MM.1S (cell line): ENCODE results near the gene CORO1C.

ENCODE experiments used
- DNase-seq: peaks from one replicate; pipeline ENCODE4 v3.0.0-alpha.2; 2015
- H2AFZ ChIP-seq: fragments of 300-600 bp; sonication (generic); 2 replicates; pipeline ENCODE4 v1.6.0; 2016; ENCODE audit warnings: antibody characterized with exemption, low read length
- H3F3A ChIP-seq: fragments of 300-600 bp; sonication (generic); 2 replicates; pipeline ENCODE4 v1.6.1; 2016; ENCODE audit warnings: mild to moderate bottlenecking, antibody characterized with exemption, low read length, moderate library complexity, mixed read lengths; ENCODE audit not compliant: insufficient read depth
- H3K27ac ChIP-seq: fragments of 300-600 bp; sonication (generic); 2 replicates; pipeline ENCODE4 v1.5.1; 2016; ENCODE audit warnings: mild to moderate bottlenecking, low read length
- H3K27me3 ChIP-seq: fragments of 300-600 bp; sonication (generic); replicated peaks from 2 replicates; pipeline ENCODE4 v1.6.0; 2016; ENCODE audit warnings: low read length; ENCODE audit not compliant: insufficient read depth
- H3K36me3 ChIP-seq: fragments of 300-600 bp; sonication (generic); replicated peaks from 2 replicates; pipeline ENCODE4 v1.6.1; 2016; ENCODE audit warnings: mild to moderate bottlenecking, low read length, mixed read lengths; ENCODE audit not compliant: insufficient read depth
- H3K4me1 ChIP-seq: fragments of 300-600 bp; sonication (generic); 2 replicates; pipeline ENCODE4 v1.6.1; 2016; ENCODE audit warnings: low read length, mixed read lengths
- H3K4me2 ChIP-seq: fragments of 300-600 bp; sonication (generic); 2 replicates; pipeline ENCODE4 v1.6.0; 2016; ENCODE audit warnings: low read depth, low read length
- H3K4me3 ChIP-seq: fragments of 300-600 bp; sonication (generic); 2 replicates; pipeline ENCODE4 v1.5.1; 2016; ENCODE audit warnings: low read length, mixed read lengths
- H3K79me2 ChIP-seq: fragments of 300-600 bp; sonication (generic); 2 replicates; pipeline ENCODE4 v1.6.1; 2016; ENCODE audit warnings: mixed run types, low read length, mixed read lengths
- H3K9ac ChIP-seq: fragments of 300-600 bp; sonication (generic); 2 replicates; pipeline ENCODE4 v1.6.1; 2016; ENCODE audit warnings: low read length, mixed read lengths
- H3K9me2 ChIP-seq: fragments of 300-600 bp; sonication (generic); replicated peaks from 2 replicates; pipeline ENCODE4 v1.6.1; 2016; ENCODE audit warnings: mild to moderate bottlenecking, low read length, mixed read lengths; ENCODE audit not compliant: insufficient read depth
- H3K9me3 ChIP-seq: fragments of 300-600 bp; sonication (generic); replicated peaks from 2 replicates; pipeline ENCODE4 v1.6.1; 2016; ENCODE audit warnings: mild to moderate bottlenecking, low read length, mixed read lengths; ENCODE audit not compliant: insufficient read depth
- H4K20me1 ChIP-seq: fragments of 300-600 bp; sonication (generic); 2 replicates; pipeline ENCODE4 v1.6.1; 2016; ENCODE audit warnings: mild to moderate bottlenecking, low read length, moderate library complexity, mixed read lengths; ENCODE audit not compliant: insufficient read depth
- EZH2 ChIP-seq: fragments of 300-600 bp; sonication (generic); optimal IDR thresholded peaks from 2 replicates; pipeline ENCODE3; 2017; ENCODE audit warnings: low read depth, mild to moderate bottlenecking, antibody characterized with exemption, low read length, mixed read lengths
- EZH2phosphoT487 ChIP-seq: fragments of 300-600 bp; sonication (generic); IDR thresholded peaks from 2 replicates; pipeline ENCODE4 v1.6.1; 2018; ENCODE audit warnings: antibody characterized with exemption, low read length
- TF ChIP-seq, protein P1 (sequence below): fragments of 300-600 bp; sonication (generic); IDR thresholded peaks from 2 replicates; pipeline ENCODE4 v1.5.1; 2016; ENCODE audit warnings: antibody characterized with exemption, low read length, mixed read lengths

CORO1C gene

DNA sequence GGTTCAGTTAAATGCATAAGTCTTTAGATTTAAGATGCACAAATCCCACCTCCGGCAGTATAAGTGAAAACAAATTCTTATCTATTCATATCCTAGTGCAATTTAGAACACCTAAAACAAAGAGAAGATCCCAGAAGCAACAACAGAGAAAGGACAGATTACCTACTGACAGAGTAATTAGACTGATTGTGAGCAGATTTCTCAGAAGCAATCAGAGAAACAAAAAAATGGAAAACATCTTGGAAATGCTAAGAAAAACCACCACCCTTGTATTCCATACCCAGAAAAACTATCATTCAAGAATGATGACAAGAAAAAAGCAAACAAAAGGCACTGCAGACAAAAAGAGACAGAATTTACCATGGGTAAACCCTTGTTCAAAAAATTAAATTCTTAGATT is 50.0 kb downstream of the CORO1C start:
- Histone ChIP-seq H3K4me2 (no peak overlapping the region), H2AFZ (no peak overlapping the region), H3K27ac (peak overlapping the region; percentile 94; the same call in 1 of the 2 replicates), H3F3A (peaks cover 40% of the 10 kb centered on the region), H3K4me3 (no peak overlapping the region), H4K20me1 (no peaks in the 10 kb centered on the region), H3K9me3 (no peaks in the 10 kb centered on the region), H3K9me2 (no peaks in the 10 kb centered on the region), H3K4me1 (peaks cover 67% of the 10 kb centered on the region), H3K36me3 (peaks cover 7% of the 10 kb centered on the region; the same call in 1 of the 2 replicates), H3K27me3 (no peaks in the 10 kb centered on the region), H3K9ac (no peak overlapping the region), H3K79me2 (peaks cover 88% of the 10 kb centered on the region)
- TF ChIP-seq EZH2 (no peak), EZH2phosphoT487 (no peak)
- TF ChIP-seq, protein P1, sequence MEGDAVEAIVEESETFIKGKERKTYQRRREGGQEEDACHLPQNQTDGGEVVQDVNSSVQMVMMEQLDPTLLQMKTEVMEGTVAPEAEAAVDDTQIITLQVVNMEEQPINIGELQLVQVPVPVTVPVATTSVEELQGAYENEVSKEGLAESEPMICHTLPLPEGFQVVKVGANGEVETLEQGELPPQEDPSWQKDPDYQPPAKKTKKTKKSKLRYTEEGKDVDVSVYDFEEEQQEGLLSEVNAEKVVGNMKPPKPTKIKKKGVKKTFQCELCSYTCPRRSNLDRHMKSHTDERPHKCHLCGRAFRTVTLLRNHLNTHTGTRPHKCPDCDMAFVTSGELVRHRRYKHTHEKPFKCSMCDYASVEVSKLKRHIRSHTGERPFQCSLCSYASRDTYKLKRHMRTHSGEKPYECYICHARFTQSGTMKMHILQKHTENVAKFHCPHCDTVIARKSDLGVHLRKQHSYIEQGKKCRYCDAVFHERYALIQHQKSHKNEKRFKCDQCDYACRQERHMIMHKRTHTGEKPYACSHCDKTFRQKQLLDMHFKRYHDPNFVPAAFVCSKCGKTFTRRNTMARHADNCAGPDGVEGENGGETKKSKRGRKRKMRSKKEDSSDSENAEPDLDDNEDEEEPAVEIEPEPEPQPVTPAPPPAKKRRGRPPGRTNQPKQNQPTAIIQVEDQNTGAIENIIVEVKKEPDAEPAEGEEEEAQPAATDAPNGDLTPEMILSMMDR: no peak
- no peak for DNase-seq

GRCh38 chr12:108679106-108679681 is 52.1 kb downstream of the CORO1C start:
- H4K20me1 ChIP-seq: no peaks in the 10 kb centered on the region
- no peaks in the 10 kb centered on the region for H3K9me3 ChIP-seq
- H3K27ac ChIP-seq: peak overlapping the region; percentile 94
- peak; percentile 93 for DNase-seq
- no peak for TF ChIP-seq EZH2phosphoT487
- TF ChIP-seq, protein P1: no peak
- TF ChIP-seq EZH2: no peak
- H3K9me2 ChIP-seq: no peaks in the 10 kb centered on the region
- peak overlapping the region; percentile 23; the same call in 1 of the 2 replicates for H3K4me3 ChIP-seq
- no peaks in the 10 kb centered on the region for H3K27me3 ChIP-seq
- H3F3A ChIP-seq: peaks cover 31% of the 10 kb centered on the region
- peak overlapping the region; percentile 72 for H3K4me2 ChIP-seq
- H3K79me2 ChIP-seq: peaks cover 87% of the 10 kb centered on the region
- H2AFZ ChIP-seq: no peak overlapping the region
- peaks cover 10% of the 10 kb centered on the region; the same call in 1 of the 2 replicates for H3K36me3 ChIP-seq
- peak overlapping the region; percentile 40 for H3K9ac ChIP-seq
- H3K4me1 ChIP-seq: peaks cover 49% of the 10 kb centered on the region

GRCh38 chr12:108678104-108678730 is 53.1 kb downstream of the CORO1C start:
- peaks cover 10% of the 10 kb centered on the region; the same call in 1 of the 2 replicates for H3K36me3 ChIP-seq
- peaks cover 31% of the 10 kb centered on the region for H3F3A ChIP-seq
- no peak for TF ChIP-seq EZH2
- H2AFZ ChIP-seq: no peak overlapping the region
- no peak for DNase-seq
- H3K4me1 ChIP-seq: peaks cover 40% of the 10 kb centered on the region
- no peak overlapping the region for H3K4me3 ChIP-seq
- H3K4me2 ChIP-seq: peak overlapping the region; percentile 15; the same call in 1 of the 2 replicates
- peaks cover 84% of the 10 kb centered on the region for H3K79me2 ChIP-seq
- H4K20me1 ChIP-seq: no peaks in the 10 kb centered on the region
- H3K9me3 ChIP-seq: no peaks in the 10 kb centered on the region
- peak overlapping the region; percentile 94; the same call in 1 of the 2 replicates for H3K27ac ChIP-seq
- no peaks in the 10 kb centered on the region for H3K27me3 ChIP-seq
- no peaks in the 10 kb centered on the region for H3K9me2 ChIP-seq
- H3K9ac ChIP-seq: no peak overlapping the region

- H3K27me3 ChIP-seq: no peaks in the 10 kb centered on the region
- no peak overlapping the region for H3K4me3 ChIP-seq
- H2AFZ ChIP-seq: no peak overlapping the region
- no peaks in the 10 kb centered on the region for H3K9me3 ChIP-seq
- no peak overlapping the region for H3K4me2 ChIP-seq
- H3K4me1 ChIP-seq: peaks cover 40% of the 10 kb centered on the region
- peaks cover 10% of the 10 kb centered on the region; the same call in 1 of the 2 replicates for H3K36me3 ChIP-seq
- no peak for DNase-seq
- peaks cover 84% of the 10 kb centered on the region for H3K79me2 ChIP-seq
- no peaks in the 10 kb centered on the region for H4K20me1 ChIP-seq
- peaks cover 31% of the 10 kb centered on the region for H3F3A ChIP-seq
- TF ChIP-seq EZH2 (no peak), EZH2phosphoT487 (no peak)
- TF ChIP-seq, protein P1: no peak
- H3K27ac ChIP-seq: no peak overlapping the region
- H3K9ac ChIP-seq: no peak overlapping the region
- no peaks in the 10 kb centered on the region for H3K9me2 ChIP-seq
Measured at GRCh38 chr12:108677381-108677780, 53.9 kb downstream of the CORO1C start.
